Lung (tissue), 12 donors: Measurements from ENCODE around the gene JAML. TPM values are rescaled to one million over a fixed set of nuclear protein-coding genes. Genes with fewer than 3 reads are reported as not detected.

ENCODE experiments used
- ATAC-seq: fragments of 200-7000 bp; cut with Tn5 transposase; one replicate; pipeline ENCODE4 v1.9.1; 2020; ENCODE audit warnings: moderate number of reproducible peaks; ENCODE audit not compliant: insufficient read depth, low FRiP score
- DNase-seq, 3 donors: peaks; one replicate each; pipeline ENCODE4 v3.0.0-alpha.2; 2013 to 2017
- H3K27ac ChIP-seq, 2 donors: one replicate each; pipeline ENCODE4 v1.5.1; 2013; ENCODE audit warnings: mild to moderate bottlenecking in 2 of 2, moderate library complexity in 2 of 2, control low read depth in 1 of 2, inconsistent platforms in 1 of 2, low read depth in 1 of 2, low read length in 1 of 2
- H3K27me3 ChIP-seq, 3 donors: one replicate each; pipeline ENCODE4 v1.5.1; 2013; ENCODE audit warnings: low read length in 2 of 3; ENCODE audit not compliant: control insufficient read depth in 3 of 3, insufficient read depth in 3 of 3
- H3K36me3 ChIP-seq, 4 donors: one replicate each; pipeline ENCODE4 v1.5.1; 2013; ENCODE audit warnings: low read length in 4 of 4, mild to moderate bottlenecking in 1 of 4, moderate library complexity in 1 of 4; ENCODE audit not compliant: control insufficient read depth in 4 of 4, insufficient read depth in 4 of 4
- H3K4me1 ChIP-seq, 5 donors: one replicate each; pipeline ENCODE4 v1.5.1; 2013; ENCODE audit warnings: low read length in 5 of 5, mild to moderate bottlenecking in 2 of 5, moderate library complexity in 1 of 5; ENCODE audit not compliant: control insufficient read depth in 5 of 5, insufficient read depth in 5 of 5
- H3K4me3 ChIP-seq: one replicate; pipeline ENCODE4 v1.5.1; 2013; ENCODE audit warnings: mild to moderate bottlenecking, control low read depth, moderate library complexity
- H3K9ac ChIP-seq, 2 donors: one replicate each; pipeline ENCODE4 v1.5.1; 2013; ENCODE audit warnings: low read length in 2 of 2, control low read depth in 1 of 2; ENCODE audit not compliant: insufficient read depth in 1 of 2
- H3K9me3 ChIP-seq, 4 donors: one replicate each; pipeline ENCODE4 v1.5.1; 2013; ENCODE audit warnings: low read length in 3 of 4, mild to moderate bottlenecking in 1 of 4, moderate library complexity in 1 of 4; ENCODE audit not compliant: control insufficient read depth in 4 of 4, insufficient read depth in 3 of 4
- WGBS, 2 donors: extraction: QIAGEN DNeasy Blood & Tissue Kit; methylation state at CpG; one replicate each; pipeline ENCODE4 v1.1.7; 2013; 5-methylcytosine and 5-hydroxymethylcytosine counted together
- polyA plus RNA-seq, 2 donors: library from polyadenylated mRNA; stranded (reverse); fragments of 200-250 nt; gene quantifications; one replicate each; pipeline ENCODE4 v1.2.1, GENCODE V29; 2013
- total RNA-seq, 2 donors: library from RNA; depleted of rRNA in 1 of 2; stranded (reverse); fragments of >200 nt in 1 of 2; gene quantifications; one replicate each; pipeline ENCODE4 v1.2.1, GENCODE V29; 2014 to 2021
- TF ChIP-seq, protein P1 (sequence below): IDR thresholded peaks from 2 replicates; pipeline ENCODE4 v1.5.1; 2012; ENCODE audit warnings: mild to moderate bottlenecking; ENCODE audit errors: control extremely low read depth, extremely low read depth
- donor health status: control.
- donor health status: control.
- donor health status: Bipolar disorder and iron deficiency.
- donor health status: healthy.
- donor health status: DM: yes; HTN: yes; CAD: no.

JAML gene
- total and polyA plus RNA-seq, 4 donors: 29.3 to 49.1 (median 35.4) TPM

DNA sequence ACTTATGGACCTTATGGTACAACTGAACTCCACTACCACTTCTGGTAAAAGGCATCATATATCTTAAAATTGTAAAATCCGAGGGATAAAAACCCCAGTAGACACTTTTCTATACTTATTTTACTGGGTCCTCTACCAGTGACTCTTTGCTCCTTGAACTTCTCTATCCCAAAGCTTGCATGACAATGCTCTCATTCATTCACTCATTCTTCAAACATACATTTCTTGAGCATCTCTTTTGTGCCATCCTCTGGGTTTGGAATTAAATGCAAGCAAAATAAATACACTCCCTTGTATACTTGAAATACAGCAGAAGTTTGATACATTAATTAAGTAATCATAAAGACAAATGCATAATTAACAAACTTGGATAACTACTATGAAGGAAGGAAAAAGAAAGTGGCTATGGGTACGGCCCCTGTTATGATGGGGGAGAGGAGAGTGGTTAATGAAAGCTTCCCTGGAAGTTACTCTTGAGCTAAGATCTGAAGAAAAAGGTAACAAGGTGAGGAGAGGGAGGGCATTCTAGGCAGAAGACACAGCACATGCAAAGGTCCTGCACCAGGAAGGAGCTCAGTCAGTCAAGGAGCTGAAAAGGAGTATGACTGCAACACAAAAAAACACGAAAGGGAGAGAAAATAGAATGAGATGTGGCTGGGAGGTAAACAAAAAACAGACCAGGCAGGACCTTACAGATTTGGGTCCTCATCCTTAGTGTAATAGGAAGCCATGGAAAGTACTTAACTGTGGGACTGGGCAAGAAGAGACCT, 19.4 kb upstream of the JAML start:
- peak overlapping the region in 1 of 2 donors; percentile 20 for H3K27ac ChIP-seq
- H3K9me3 ChIP-seq: no peaks in the 10 kb centered on the region
- H3K9ac ChIP-seq: no peak overlapping the region
- H3K4me3 ChIP-seq: no peak overlapping the region
- H3K27me3 ChIP-seq: peaks cover 0 to 43% (median 24%) of the 10 kb centered on the region in 3 donors
- DNase-seq (no peak), ATAC-seq (no peak)
- H3K4me1 ChIP-seq: peaks cover 0 to 13% (median 4%) of the 10 kb centered on the region in 5 donors
- no peaks in the 10 kb centered on the region for H3K36me3 ChIP-seq
- TF ChIP-seq, protein P1, sequence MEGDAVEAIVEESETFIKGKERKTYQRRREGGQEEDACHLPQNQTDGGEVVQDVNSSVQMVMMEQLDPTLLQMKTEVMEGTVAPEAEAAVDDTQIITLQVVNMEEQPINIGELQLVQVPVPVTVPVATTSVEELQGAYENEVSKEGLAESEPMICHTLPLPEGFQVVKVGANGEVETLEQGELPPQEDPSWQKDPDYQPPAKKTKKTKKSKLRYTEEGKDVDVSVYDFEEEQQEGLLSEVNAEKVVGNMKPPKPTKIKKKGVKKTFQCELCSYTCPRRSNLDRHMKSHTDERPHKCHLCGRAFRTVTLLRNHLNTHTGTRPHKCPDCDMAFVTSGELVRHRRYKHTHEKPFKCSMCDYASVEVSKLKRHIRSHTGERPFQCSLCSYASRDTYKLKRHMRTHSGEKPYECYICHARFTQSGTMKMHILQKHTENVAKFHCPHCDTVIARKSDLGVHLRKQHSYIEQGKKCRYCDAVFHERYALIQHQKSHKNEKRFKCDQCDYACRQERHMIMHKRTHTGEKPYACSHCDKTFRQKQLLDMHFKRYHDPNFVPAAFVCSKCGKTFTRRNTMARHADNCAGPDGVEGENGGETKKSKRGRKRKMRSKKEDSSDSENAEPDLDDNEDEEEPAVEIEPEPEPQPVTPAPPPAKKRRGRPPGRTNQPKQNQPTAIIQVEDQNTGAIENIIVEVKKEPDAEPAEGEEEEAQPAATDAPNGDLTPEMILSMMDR: no peak
- 86 to 95% methylated on average over 3 of the region's 3 CpGs for WGBS, 2 donors

DNA sequence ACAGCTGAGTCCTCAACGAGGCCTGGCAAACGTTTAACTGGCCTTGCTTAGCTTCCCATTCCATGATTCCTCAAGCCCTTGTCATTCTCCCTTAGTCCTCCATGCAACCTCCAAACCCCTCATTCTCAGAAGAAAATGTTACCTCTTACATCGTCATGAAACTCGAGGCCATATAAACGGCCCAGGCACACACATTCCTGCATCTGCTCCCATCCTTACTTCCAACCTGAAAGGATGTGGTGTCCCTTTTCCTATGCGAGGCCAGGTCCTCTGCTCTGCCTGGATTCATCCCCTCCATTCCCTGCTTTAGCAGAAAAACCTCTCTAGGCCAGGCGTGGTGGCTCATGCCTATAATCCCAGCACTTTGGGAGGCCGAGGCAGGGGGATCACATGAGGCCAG, 18.4 kb upstream of the JAML start:
- Histone ChIP-seq H3K36me3 (no peaks in the 10 kb centered on the region), H3K27me3 (peaks cover 0 to 43% (median 20%) of the 10 kb centered on the region in 3 donors), H3K9me3 (no peaks in the 10 kb centered on the region), H3K4me3 (no peak overlapping the region), H3K4me1 (peaks cover 0 to 13% (median 4%) of the 10 kb centered on the region in 5 donors), H3K9ac (no peak overlapping the region), H3K27ac (no peak overlapping the region)
- ATAC-seq: no peak
- TF ChIP-seq, protein P1: no peak
- 80 to 87% methylated on average over 8 of the region's 8 CpGs for WGBS, 2 donors
- no peak for DNase-seq

DNA sequence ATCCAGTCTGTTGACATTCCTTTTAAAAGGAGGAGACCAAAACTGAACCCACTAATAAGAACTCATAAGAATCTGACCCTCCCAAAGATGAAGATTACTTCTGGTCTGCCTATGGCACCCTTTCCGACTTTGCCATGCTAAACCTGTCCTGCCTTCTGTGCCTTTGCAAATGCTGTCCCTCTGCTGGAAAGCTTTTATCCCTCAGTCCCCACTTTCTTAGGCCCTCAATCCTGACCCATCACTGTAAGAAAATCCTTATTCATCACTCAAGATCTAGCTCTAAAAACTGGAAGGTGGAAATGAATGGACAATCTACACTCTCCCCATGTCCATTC, 16.9 kb upstream of the JAML start:
- peaks cover 0 to 13% (median 4%) of the 10 kb centered on the region in 5 donors for H3K4me1 ChIP-seq
- 55 to 77% methylated on average over 1 of the region's 1 CpG for WGBS, 2 donors
- TF ChIP-seq, protein P1: no peak
- no peak for DNase-seq
- no peaks in the 10 kb centered on the region for H3K9me3 ChIP-seq
- peak overlapping the region; percentile 59 to 98 for H3K27ac ChIP-seq
- no peak for ATAC-seq
- peaks cover 0 to 39% (median 11%) of the 10 kb centered on the region in 3 donors for H3K27me3 ChIP-seq
- H3K9ac ChIP-seq: no peak overlapping the region
- no peak overlapping the region for H3K4me3 ChIP-seq
- no peaks in the 10 kb centered on the region for H3K36me3 ChIP-seq
